DMS153 (cell line): ENCODE results near the gene ING4.
"Not testable (repeated sequence)": the region's sequence is repeated elsewhere in the genome, so short reads cannot be mapped to it uniquely, and the experiment has no call there.

Experiments used
- DNase-seq: peaks from one replicate; lab custom pipeline; 2025; lab: John Stamatoyannopoulos, UW

Gene ING4

GRCh38 chr12:6662906-6663742 lies at the start of gene ING4:
TSS of gene ING4 (minus strand) at chr12:6663119. CDS start at chr12:6663101, 18 bp downstream.
- peak; percentile 99 for DNase-seq

- DNase-seq: no peak
Observed at GRCh38 chr12:6708960-6709394, 46.1 kb upstream of the ING4 start.

- DNase-seq: not testable (repeated sequence)
Observed at GRCh38 chr12:6708351-6708750, 45.4 kb upstream of the ING4 start.

- peak; percentile 7 for DNase-seq
Observed at GRCh38 chr12:6703631-6704030, 40.7 kb upstream of the ING4 start.

- no peak for DNase-seq
Observed at GRCh38 chr12:6701078-6701768, 38.3 kb upstream of the ING4 start.

- no peak for DNase-seq
Observed at GRCh38 chr12:6700646-6701051, 37.7 kb upstream of the ING4 start, which contains the start of gene PIANP. TSS of gene PIANP (minus strand) at chr12:6700815. CDS start at chr12:6698061, 2,754 bp downstream.

- no peak for DNase-seq
Observed at GRCh38 chr12:6699989-6700645, 37.2 kb upstream of the ING4 start.

GRCh38 chr12:6699259-6699988 lies 36.5 kb upstream of the ING4 start:
- no peak for DNase-seq

- no peak for DNase-seq
Observed at GRCh38 chr12:6698352-6699046, 35.6 kb upstream of the ING4 start.

- DNase-seq: peak; percentile 25
Observed at GRCh38 chr12:6697584-6698351, 34.8 kb upstream of the ING4 start.

GRCh38 chr12:6696690-6697583 lies 34.0 kb upstream of the ING4 start:
- DNase-seq: no peak

GRCh38 chr12:6695313-6696045 lies 32.6 kb upstream of the ING4 start:
- no peak for DNase-seq

GRCh38 chr12:6694701-6695100 lies 31.8 kb upstream of the ING4 start:
- DNase-seq: no peak

- DNase-seq: no peak
Observed at GRCh38 chr12:6693832-6694355, 31.0 kb upstream of the ING4 start.

GRCh38 chr12:6692888-6693287 lies 30.0 kb upstream of the ING4 start:
- DNase-seq: no peak

GRCh38 chr12:6691473-6691872 lies 28.6 kb upstream of the ING4 start:
- DNase-seq: no peak

- peak; percentile 98 for DNase-seq
Observed at GRCh38 chr12:6688999-6689882, 26.3 kb upstream of the ING4 start, which contains the start of gene ZNF384. TSS of gene ZNF384 (minus strand) at chr12:6689375. CDS start at chr12:6679520, 9,855 bp downstream.
